GM18873 (cell line): ENCODE measurements around the gene SRP9.
A peak's percentile ranks its signal among the peaks of the same experiment; 100 is the strongest.
"Not testable (repeated sequence)": the region's sequence is repeated elsewhere in the genome, so short reads cannot be mapped to it uniquely, and the experiment has no call there.

Source experiments
- ATAC-seq: cut with Tn5 transposase; IDR thresholded peaks from one replicate; pipeline ENCODE4 v1.9.1; 2021; ENCODE audit warnings: mild to moderate bottlenecking, moderate library complexity, moderate number of reproducible peaks; ENCODE audit not compliant: unreplicated experiment, low FRiP score

Gene SRP9

GRCh38 chr1:225772848-225773247, 4.8 kb upstream of the SRP9 start:
- no peak for ATAC-seq

DNA sequence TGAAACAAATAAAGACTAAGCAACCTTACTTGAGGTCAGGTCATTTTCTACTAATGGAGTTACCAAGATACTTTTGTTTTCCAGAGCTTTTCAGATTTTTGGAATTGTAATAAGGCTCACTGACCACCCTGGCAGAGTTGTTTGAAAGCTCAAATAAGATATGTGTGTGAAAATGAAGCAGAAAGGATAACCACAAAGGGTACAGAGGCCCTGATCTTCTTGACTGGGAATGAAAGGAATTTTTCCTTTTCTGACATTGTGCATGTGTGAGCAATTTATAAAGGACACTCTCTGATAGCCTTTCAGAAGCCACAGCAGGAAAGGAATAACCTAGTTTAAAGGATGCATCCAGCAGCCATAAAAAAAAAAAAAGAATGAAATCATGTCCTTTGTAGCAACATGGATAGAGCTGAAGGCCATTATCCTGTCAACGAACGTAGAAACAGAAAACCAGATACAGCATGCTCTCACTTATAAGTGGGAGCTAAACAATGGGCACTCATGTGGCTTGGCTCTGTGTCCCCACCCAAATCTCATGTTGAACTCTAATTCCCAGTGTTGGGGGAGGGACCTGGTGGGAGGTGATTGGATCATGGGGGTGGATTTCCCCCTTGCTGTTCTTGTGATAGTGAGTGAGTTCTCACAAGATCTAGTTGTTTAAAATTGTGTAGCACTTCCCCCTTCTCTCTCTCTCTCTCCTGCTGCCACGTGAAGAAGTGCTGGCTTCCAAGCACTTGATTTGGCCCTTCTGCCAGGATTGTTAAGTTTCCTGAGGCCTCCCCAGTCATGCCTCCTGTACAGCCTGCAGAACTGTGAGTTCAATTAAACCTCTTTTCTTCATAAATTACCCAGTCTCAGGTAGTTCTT, 3.1 kb upstream of the SRP9 start:
- no peak for ATAC-seq

GRCh38 chr1:225776294-225776693, 1.3 kb upstream of the SRP9 start:
- ATAC-seq: no peak

GRCh38 chr1:225777058-225777582, 506 bp upstream of the SRP9 start:
- no peak for ATAC-seq

DNA sequence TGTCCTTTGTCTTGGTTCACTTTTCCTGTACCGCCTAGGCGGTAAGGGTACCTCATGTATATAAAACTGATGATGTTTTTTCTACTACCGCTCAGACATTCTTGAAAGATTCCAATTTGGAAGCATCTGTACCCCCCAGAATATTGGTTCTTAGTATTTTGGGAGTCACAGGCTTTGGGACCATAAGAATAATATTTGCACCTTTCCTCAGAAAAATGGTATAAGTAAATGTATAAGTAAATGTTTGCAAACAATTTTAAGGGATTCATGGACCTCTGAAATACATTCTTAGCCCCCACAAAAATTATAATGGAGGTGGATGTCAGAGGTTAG, 677 bp downstream of the SRP9 start:
- no peak for ATAC-seq

DNA sequence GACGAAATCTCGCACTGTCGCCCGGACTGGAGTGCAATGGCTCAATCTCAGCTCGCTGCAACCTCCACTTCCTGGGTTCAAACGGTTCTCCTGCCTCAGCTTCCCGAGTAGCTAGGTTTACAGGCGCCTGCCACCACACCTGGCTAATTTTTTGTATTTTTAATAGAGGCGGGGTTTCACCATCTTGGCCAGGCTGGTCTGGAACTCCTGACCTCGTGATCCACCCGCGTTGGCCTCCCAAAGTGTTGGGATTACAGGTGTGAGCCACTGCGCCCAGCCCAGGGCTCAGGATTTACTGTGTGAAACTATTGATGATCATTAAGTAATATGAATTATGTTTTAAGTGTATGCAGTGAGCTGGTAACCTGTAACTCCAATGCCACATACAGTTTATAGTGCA, 1.5 kb downstream of the SRP9 start:
- not testable (repeated sequence) for ATAC-seq

- no peak for ATAC-seq
Observed at GRCh38 chr1:225780134-225780533, 2.5 kb downstream of the SRP9 start.

DNA sequence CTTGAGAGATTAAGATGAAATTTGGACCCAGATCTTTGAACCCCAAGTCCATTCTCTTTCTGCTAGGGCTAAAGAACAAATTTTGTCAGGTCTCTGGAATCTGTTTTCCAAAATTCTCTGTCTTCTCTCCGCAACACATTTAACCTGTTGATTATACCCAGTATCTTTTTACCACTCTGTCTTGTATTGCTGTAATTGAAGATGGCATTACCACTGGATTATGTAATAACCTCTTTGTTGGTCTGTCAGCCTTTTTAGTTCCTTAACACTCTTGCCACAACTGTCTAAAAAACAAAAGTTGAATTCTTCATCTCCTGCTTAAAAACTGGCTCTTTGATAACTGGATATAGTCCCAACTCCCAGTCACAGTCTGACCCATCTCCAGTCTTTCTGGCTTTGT, 3.0 kb downstream of the SRP9 start:
- ATAC-seq: no peak

GRCh38 chr1:225789142-225789541, 11.5 kb downstream of the SRP9 start:
- not testable (repeated sequence) for ATAC-seq

- ATAC-seq: no peak
Observed at GRCh38 chr1:225794954-225795353, 17.3 kb downstream of the SRP9 start.

DNA sequence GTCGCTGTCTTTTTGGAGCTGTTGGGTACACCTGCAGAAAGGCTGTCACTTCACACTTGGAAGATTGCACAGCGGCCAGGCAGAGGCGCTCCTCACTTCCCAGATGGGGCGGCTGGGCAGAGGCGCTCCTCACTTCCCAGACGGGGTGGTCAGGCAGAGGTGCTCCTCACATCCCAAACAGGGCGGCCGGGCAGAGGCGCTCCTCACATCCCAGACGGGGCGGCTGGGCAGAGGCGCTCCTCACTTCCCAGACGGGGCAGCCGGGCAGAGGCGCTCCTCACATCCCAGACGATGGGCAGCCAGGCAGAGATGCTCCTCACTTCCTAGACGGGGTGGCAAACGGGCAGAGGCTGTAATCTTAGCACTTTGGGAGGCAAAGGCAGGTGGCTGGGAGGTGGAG, 18.5 kb downstream of the SRP9 start:
- ATAC-seq: not testable (repeated sequence)

DNA sequence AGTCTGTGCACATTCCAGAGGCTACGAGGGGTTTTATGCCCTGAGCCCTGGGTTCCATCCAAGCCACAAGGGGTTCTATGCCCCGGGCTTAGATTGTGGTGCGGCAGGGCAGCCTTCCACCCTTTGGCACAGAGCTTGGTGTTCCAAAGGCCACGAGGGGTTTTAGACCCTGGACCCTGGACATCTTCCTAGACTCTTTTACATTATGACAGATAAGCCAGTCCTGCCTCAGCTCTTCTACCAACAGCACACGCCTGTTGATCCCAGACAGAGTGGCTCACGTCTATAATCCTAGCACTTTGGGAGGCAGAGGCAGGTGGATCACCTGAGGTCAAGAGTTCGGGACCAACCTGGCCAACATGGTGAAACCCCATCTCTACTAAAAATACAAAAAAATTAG, 23.5 kb downstream of the SRP9 start:
- not testable (repeated sequence) for ATAC-seq

DNA sequence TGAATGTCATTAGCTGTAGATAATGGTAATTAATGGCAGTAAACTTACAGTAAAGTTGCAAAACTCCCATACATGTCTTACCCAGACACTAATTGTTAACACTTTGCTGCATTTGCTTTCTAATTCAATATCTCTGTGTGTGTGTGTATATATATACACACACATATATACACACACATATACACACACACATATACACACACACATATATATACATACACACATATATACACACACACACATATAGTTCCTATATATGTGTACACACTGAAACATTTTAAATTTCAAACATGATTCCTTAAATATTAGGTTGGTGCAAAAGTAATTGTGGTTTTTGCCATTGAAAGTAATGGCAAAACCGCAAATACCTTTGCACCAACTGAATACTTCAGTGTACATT, 28.6 kb downstream of the SRP9 start:
- no peak for ATAC-seq

GRCh38 chr1:225806736-225807135, 29.1 kb downstream of the SRP9 start:
- ATAC-seq: not testable (repeated sequence)

DNA sequence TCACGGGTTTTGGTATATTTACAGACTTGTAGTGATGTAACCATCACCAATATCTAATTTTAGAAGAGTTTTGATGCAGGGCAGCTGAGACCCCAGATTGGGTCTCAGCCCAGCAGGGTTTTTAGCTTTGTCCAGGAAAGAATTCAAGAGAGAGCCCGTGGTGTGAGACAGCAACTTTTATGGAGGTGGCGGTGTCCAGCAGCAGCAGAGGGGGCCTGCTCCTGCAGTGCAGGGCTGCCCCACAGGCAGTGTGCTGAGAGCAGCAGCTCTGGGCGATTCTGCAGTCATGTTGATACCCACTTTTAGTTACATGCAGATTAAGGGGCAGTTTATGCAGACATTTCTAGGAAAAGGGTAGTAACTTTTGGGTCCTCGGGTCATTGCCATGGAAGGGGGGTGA, 30.5 kb downstream of the SRP9 start:
- no peak for ATAC-seq

GRCh38 chr1:225809842-225810578, 32.4 kb downstream of the SRP9 start, which contains the start of gene EPHX1:
Gene EPHX1, plus strand, starts transcription at chr1:225810124. Its CDS starts 18,606 bp downstream, at chr1:225828730.
- ATAC-seq: peak; percentile 88

- ATAC-seq: not testable (repeated sequence)
Observed at GRCh38 chr1:225810579-225811538, 33.2 kb downstream of the SRP9 start.

GRCh38 chr1:225811622-225812487, 34.2 kb downstream of the SRP9 start:
- no peak for ATAC-seq

DNA sequence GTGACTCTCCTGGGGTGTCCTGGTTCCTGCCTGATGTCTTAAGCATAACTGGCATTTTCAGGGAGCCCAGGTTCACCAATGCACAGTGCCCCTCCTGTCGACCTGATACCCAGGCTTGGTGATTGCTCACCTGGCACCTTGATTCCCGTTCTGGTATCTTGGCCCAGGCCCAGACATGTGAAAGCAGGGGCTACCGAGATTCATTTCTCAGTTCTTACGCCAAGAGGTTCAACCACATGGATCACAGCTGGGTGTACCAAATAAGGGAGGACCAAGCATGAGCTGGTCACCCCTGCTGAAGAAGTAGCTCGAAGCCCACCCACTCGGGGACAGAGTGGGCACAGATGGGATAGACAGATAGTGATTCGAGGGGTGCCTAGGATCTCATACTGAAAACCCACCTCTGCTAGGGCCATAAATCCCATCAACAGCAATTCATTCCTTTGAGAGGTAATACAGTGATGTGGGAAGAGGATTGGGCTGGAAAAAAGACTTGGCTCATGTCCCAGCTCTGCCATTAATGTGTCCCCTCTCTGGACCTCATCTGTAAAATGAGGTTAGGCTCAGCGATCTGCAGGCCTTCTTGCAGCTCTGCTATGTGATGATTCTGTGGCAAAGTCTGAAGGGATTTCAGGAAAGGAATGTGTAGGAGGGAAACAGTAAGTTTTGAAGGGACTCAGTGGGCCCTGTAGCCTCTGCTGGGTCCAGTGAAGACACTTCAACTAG, 35.0 kb downstream of the SRP9 start:
- ATAC-seq: no peak
